HG03565 (cell line): Measurements from ENCODE around the gene AFF2.
"Not testable (repeated sequence)": the region's sequence is repeated elsewhere in the genome, so short reads cannot be mapped to it uniquely, and the experiment has no call there.

Experiments used
- ATAC-seq: cut with Tn5 transposase; IDR thresholded peaks from one replicate; pipeline ENCODE4 v1.9.1; 2021; ENCODE audit warnings: mild to moderate bottlenecking, moderate library complexity; ENCODE audit not compliant: unreplicated experiment

Gene AFF2

GRCh38 chrX:148632444-148632843, 132.0 kb downstream of the AFF2 start:
- ATAC-seq, result no peak

GRCh38 chrX:148633218-148633908, 132.9 kb downstream of the AFF2 start:
- no peak for ATAC-seq

GRCh38 chrX:148634591-148634990, 134.2 kb downstream of the AFF2 start:
- no peak for ATAC-seq

GRCh38 chrX:148643460-148643859, 143.0 kb downstream of the AFF2 start:
- no peak for ATAC-seq

- ATAC-seq, result no peak
These were observed 147.2 kb downstream of the AFF2 start for GRCh38 chrX:148647651-148648050.

GRCh38 chrX:148649145-148649795, 148.9 kb downstream of the AFF2 start:
- ATAC-seq, result no peak

GRCh38 chrX:148658115-148658730, 157.8 kb downstream of the AFF2 start:
- no peak for ATAC-seq

GRCh38 chrX:148659481-148659880, 159.1 kb downstream of the AFF2 start:
- no peak for ATAC-seq

- ATAC-seq, result no peak
These were observed 160.6 kb downstream of the AFF2 start for GRCh38 chrX:148661035-148661434.

- no peak for ATAC-seq
These were observed 161.6 kb downstream of the AFF2 start for GRCh38 chrX:148662014-148662413.

GRCh38 chrX:148664171-148664570, 163.8 kb downstream of the AFF2 start:
- no peak for ATAC-seq

- ATAC-seq, result no peak
These were observed 164.6 kb downstream of the AFF2 start for GRCh38 chrX:148664995-148665394.

GRCh38 chrX:148669175-148669574, 168.8 kb downstream of the AFF2 start:
- not testable (repeated sequence) for ATAC-seq

- ATAC-seq, result no peak
These were observed 169.9 kb downstream of the AFF2 start for GRCh38 chrX:148670277-148670676.

- no peak for ATAC-seq
These were observed 172.1 kb downstream of the AFF2 start for GRCh38 chrX:148672517-148672916.

- ATAC-seq, result no peak
These were observed 181.2 kb downstream of the AFF2 start for GRCh38 chrX:148681605-148682004.

GRCh38 chrX:148682206-148682605, 181.8 kb downstream of the AFF2 start:
- ATAC-seq, result no peak

- no peak for ATAC-seq
These were observed 191.0 kb downstream of the AFF2 start for GRCh38 chrX:148691456-148691855.

- no peak for ATAC-seq
These were observed 194.8 kb downstream of the AFF2 start for GRCh38 chrX:148695255-148695654.

- no peak for ATAC-seq
These were observed 197.8 kb downstream of the AFF2 start for GRCh38 chrX:148698221-148698620.

- ATAC-seq, result no peak
These were observed 199.6 kb downstream of the AFF2 start for GRCh38 chrX:148700021-148700420.

- ATAC-seq, result no peak
These were observed 213.6 kb downstream of the AFF2 start for GRCh38 chrX:148713981-148714380.
